GM12801 (cell line): ENCODE data around the gene TMED6.

ENCODE experiments used
- CTCF ChIP-seq: IDR thresholded peaks from one replicate; pipeline ENCODE4 v1.5.1; 2011; ENCODE audit warnings: control low read depth; ENCODE audit not compliant: insufficient read length; ENCODE audit errors: extremely low read depth

TMED6 gene

GRCh38 chr16:69321080-69321479 is 30.5 kb downstream of the TMED6 start:
- no peak for TF ChIP-seq CTCF

GRCh38 chr16:69320740-69321073 is 30.9 kb downstream of the TMED6 start:
- no peak for TF ChIP-seq CTCF

- no peak for TF ChIP-seq CTCF
Measured at GRCh38 chr16:69319826-69320739, 31.5 kb downstream of the TMED6 start.

- no peak for TF ChIP-seq CTCF
Measured at GRCh38 chr16:69319381-69319780, 32.2 kb downstream of the TMED6 start.

- TF ChIP-seq CTCF = no peak
Measured at GRCh38 chr16:69318911-69319289, 32.7 kb downstream of the TMED6 start.

GRCh38 chr16:69318177-69318910 is 33.2 kb downstream of the TMED6 start:
- TF ChIP-seq CTCF = no peak

GRCh38 chr16:69316595-69317034 is 35.0 kb downstream of the TMED6 start:
- TF ChIP-seq CTCF = no peak
